ENCODE results near the gene NAT8.
"Not testable (repeated sequence)": the region's sequence is repeated elsewhere in the genome, so short reads cannot be mapped to it uniquely, and the experiment has no call there.

DNA sequence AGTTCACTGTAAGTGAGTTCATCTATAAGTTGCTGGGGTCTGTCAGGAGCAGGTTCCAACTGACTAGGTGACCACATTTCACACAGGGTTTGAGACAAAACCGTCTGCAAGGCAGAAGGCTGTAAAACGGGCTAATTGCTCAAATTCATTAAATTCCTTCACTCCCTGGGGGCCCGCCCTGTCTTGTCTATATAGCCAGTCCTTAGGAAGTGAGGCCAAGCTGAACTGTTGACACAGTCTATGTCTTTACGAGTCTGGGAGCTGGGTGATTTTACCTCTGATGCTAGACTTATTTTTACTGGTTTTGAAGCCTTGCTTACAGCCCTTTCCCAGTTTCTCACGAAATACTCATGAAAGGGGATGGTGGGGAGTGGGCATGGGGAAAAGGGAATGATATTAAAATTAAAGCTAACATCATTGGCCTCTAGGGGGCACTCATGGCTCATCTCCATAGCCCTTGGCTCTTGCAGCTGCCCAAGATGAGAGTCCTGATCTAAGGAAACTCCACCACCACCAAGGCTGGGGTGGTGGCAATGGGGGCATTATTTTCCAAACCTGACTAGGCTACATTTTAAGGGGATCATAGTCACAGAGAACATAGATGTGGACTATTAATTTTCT is 37.8 kb upstream of the NAT8 start:
- not testable (repeated sequence) for TF ChIP-seq ZNF441 (CRISPR knock-in tag; IDR thresholded peaks at IDR 0.05; ENCODE audit: borderline replicate concordance); ZNF274 (CRISPR knock-in tag; IDR thresholded peaks at IDR 0.05)
